GM12865 (cell line): ENCODE results near the gene SPATA16.
"Not testable (repeated sequence)": the region's sequence is repeated elsewhere in the genome, so short reads cannot be mapped to it uniquely, and the experiment has no call there.

Experiments used
- DNase-seq: peaks from one replicate; pipeline ENCODE4 v3.0.0; 2010; ENCODE audit warnings: low read depth
- H3K4me3 ChIP-seq: 2 replicates; pipeline ENCODE4 v1.5.1; 2011; ENCODE audit warnings: mild to moderate bottlenecking, low read depth, low read length, control low read depth
- CTCF ChIP-seq: IDR thresholded peaks from 2 replicates; pipeline ENCODE4 v1.5.1; 2011; ENCODE audit warnings: low read length, control low read depth, low read depth, inconsistent platforms; ENCODE audit not compliant: insufficient read depth; ENCODE audit errors: missing control alignments

SPATA16 gene

GRCh38 chr3:172965256-172965655 is 175.8 kb downstream of the SPATA16 start:
- H3K4me3 ChIP-seq, result no peak overlapping the region
- DNase-seq, result no peak
- TF ChIP-seq CTCF, result no peak

- H3K4me3 ChIP-seq, DNase-seq: not testable (repeated sequence)
These were observed 180.3 kb downstream of the SPATA16 start for GRCh38 chr3:172960626-172961182.

GRCh38 chr3:172958565-172958964 is 182.5 kb downstream of the SPATA16 start:
- TF ChIP-seq CTCF, result no peak
- H3K4me3 ChIP-seq, result no peak overlapping the region
- no peak for DNase-seq

- H3K4me3 ChIP-seq, result no peak overlapping the region
- no peak for DNase-seq
- TF ChIP-seq CTCF, result no peak
These were observed 187.5 kb downstream of the SPATA16 start for GRCh38 chr3:172953571-172953970.

GRCh38 chr3:172951511-172951910 is 189.5 kb downstream of the SPATA16 start:
- DNase-seq, result no peak
- no peak for TF ChIP-seq CTCF
- H3K4me3 ChIP-seq, result no peak overlapping the region

- TF ChIP-seq CTCF, result no peak
- H3K4me3 ChIP-seq, result no peak overlapping the region
- DNase-seq, result no peak
These were observed 195.0 kb downstream of the SPATA16 start for GRCh38 chr3:172946061-172946460.

GRCh38 chr3:172939651-172940293 is 201.3 kb downstream of the SPATA16 start:
- no peak for TF ChIP-seq CTCF
- no peak overlapping the region for H3K4me3 ChIP-seq
- no peak for DNase-seq
